Measurements from ENCODE around the gene CAMTA1. TPM values are rescaled to one million over a fixed set of nuclear protein-coding genes. Genes with fewer than 3 reads are reported as not detected.

CAMTA1 gene
- polyA plus RNA-seq, 1 donor (not counting 4 experiments of a cell fraction or from before 2014, with no cell fraction given), result 51.4 TPM

- H3K4me1 ChIP-seq (ENCODE audit: control insufficient read depth, extremely low read depth, insufficient read depth, low read length), result peaks cover 29% of the 10 kb centered on the region
- H3K9ac ChIP-seq (ENCODE audit: control insufficient read depth, extremely low read depth, insufficient read depth, low read length), result no peak overlapping the region
- H3K36me3 ChIP-seq (ENCODE audit: control insufficient read depth in 2 of 2, extremely low read depth in 1 of 2, insufficient read depth in 2 of 2, low read length in 2 of 2), result no peaks in the 10 kb centered on the region
- H3K9me1 ChIP-seq (ENCODE audit: control insufficient read depth, extremely low read depth, insufficient read depth, low read length), result no peaks in the 10 kb centered on the region
- dilution Hi-C loops (cut with MboI; ENCODE audit: extremely low pct_ligation_motif_present, low sequenced_read_pairs), result no loop called here
- no peaks in the 10 kb centered on the region for H4K20me1 ChIP-seq (ENCODE audit: control insufficient read depth, extremely low read depth, insufficient read depth, low read length)
- H3K79me2 ChIP-seq (ENCODE audit: control insufficient read depth, insufficient read depth, low read length), result no peaks in the 10 kb centered on the region
- no peaks in the 10 kb centered on the region for H3K9me3 ChIP-seq (ENCODE audit: control insufficient read depth, low read depth, low read length)
- H2AFZ ChIP-seq (ENCODE audit: control insufficient read depth, low read length), result no peak overlapping the region
- peaks cover 4% of the 10 kb centered on the region for H3K27me3 ChIP-seq (ENCODE audit: control insufficient read depth, extremely low read depth, insufficient read depth, low read length)
- DNase-seq (ENCODE audit: low read depth, low spot score) (no peak), FAIRE-seq (peak; percentile 36)
- H3K27ac ChIP-seq (ENCODE audit: control insufficient read depth, insufficient read depth, low read length), result no peak overlapping the region
- TF ChIP-seq EZH2 (IDR thresholded peaks at IDR 0.05; ENCODE audit: low read length) (no peak), CTCF (optimal IDR thresholded peaks at IDR 0.05 in 1 of 3, IDR thresholded peaks at IDR 0.05 in 1 of 3, conservative IDR thresholded peaks at IDR 0.05 in 1 of 3; ENCODE audit: extremely low read depth in 1 of 3, insufficient read depth in 2 of 3, low read length in 3 of 3) (no peak)
- no peak overlapping the region for H3K4me2 ChIP-seq (ENCODE audit: control insufficient read depth, extremely low read depth, insufficient read depth, low read depth, low read length)
- no peak overlapping the region for H3K4me3 ChIP-seq (ENCODE audit: control insufficient read depth in 2 of 3, extremely low read depth in 1 of 3, insufficient read depth in 2 of 3, low read depth in 1 of 3, low read length in 3 of 3)
These were observed 333.9 kb downstream of the CAMTA1 start for GRCh38 chr1:7119156-7119555.

- Histone ChIP-seq H4K20me1 (ENCODE audit: control insufficient read depth, extremely low read depth, insufficient read depth, low read length) (no peaks in the 10 kb centered on the region), H3K79me2 (ENCODE audit: control insufficient read depth, insufficient read depth, low read length) (no peaks in the 10 kb centered on the region), H3K9ac (ENCODE audit: control insufficient read depth, extremely low read depth, insufficient read depth, low read length) (no peak overlapping the region), H3K27me3 (ENCODE audit: control insufficient read depth, extremely low read depth, insufficient read depth, low read length) (peaks cover 4% of the 10 kb centered on the region), H3K4me3 (ENCODE audit: control insufficient read depth in 2 of 3, extremely low read depth in 1 of 3, insufficient read depth in 2 of 3, low read depth in 1 of 3, low read length in 3 of 3) (no peak overlapping the region), H3K27ac (ENCODE audit: control insufficient read depth, insufficient read depth, low read length) (no peak overlapping the region), H3K9me1 (ENCODE audit: control insufficient read depth, extremely low read depth, insufficient read depth, low read length) (no peaks in the 10 kb centered on the region), H2AFZ (ENCODE audit: control insufficient read depth, low read length) (no peak overlapping the region), H3K4me1 (ENCODE audit: control insufficient read depth, extremely low read depth, insufficient read depth, low read length) (peaks cover 24% of the 10 kb centered on the region), H3K9me3 (ENCODE audit: control insufficient read depth, low read depth, low read length) (no peaks in the 10 kb centered on the region), H3K4me2 (ENCODE audit: control insufficient read depth, extremely low read depth, insufficient read depth, low read depth, low read length) (no peak overlapping the region), H3K36me3 (ENCODE audit: control insufficient read depth in 2 of 2, extremely low read depth in 1 of 2, insufficient read depth in 2 of 2, low read length in 2 of 2) (no peaks in the 10 kb centered on the region)
- dilution Hi-C loops (cut with MboI; ENCODE audit: extremely low pct_ligation_motif_present, low sequenced_read_pairs), result no loop called here
- no peak for TF ChIP-seq EZH2 (IDR thresholded peaks at IDR 0.05; ENCODE audit: low read length)
- TF ChIP-seq CTCF (optimal IDR thresholded peaks at IDR 0.05 in 1 of 3, IDR thresholded peaks at IDR 0.05 in 1 of 3, conservative IDR thresholded peaks at IDR 0.05 in 1 of 3; ENCODE audit: extremely low read depth in 1 of 3, insufficient read depth in 2 of 3, low read length in 3 of 3), result peak; percentile 32 to 46 (median 42)
- DNase-seq (ENCODE audit: low read depth, low spot score) (no peak), FAIRE-seq (no peak)
These were observed 335.8 kb downstream of the CAMTA1 start for GRCh38 chr1:7120863-7121621.

All from keratinocyte (primary cell).